Measurements from ENCODE around the gene TRDN.
"Not testable (repeated sequence)": the region's sequence is repeated elsewhere in the genome, so short reads cannot be mapped to it uniquely, and the experiment has no call there.

Gene TRDN

GRCh38 chr6:123480986-123481385, 155.8 kb downstream of the TRDN start:
- DNase-seq (ENCODE audit: low read depth) = no peak
- no peak overlapping the region for H3K4me3 ChIP-seq (replicated peaks; ENCODE audit: low read depth, low read length)
- no peak for TF ChIP-seq CTCF (IDR thresholded peaks at IDR 0.05; ENCODE audit: low read length, missing control alignments)

GRCh38 chr6:123472025-123472702, 164.6 kb downstream of the TRDN start:
- not testable (repeated sequence) for H3K4me3 ChIP-seq (replicated peaks; ENCODE audit: low read depth, low read length); DNase-seq (ENCODE audit: low read depth)

GRCh38 chr6:123467392-123467791, 169.4 kb downstream of the TRDN start:
- no peak for DNase-seq (ENCODE audit: low read depth)
- no peak overlapping the region for H3K4me3 ChIP-seq (replicated peaks; ENCODE audit: low read depth, low read length)
- TF ChIP-seq CTCF (IDR thresholded peaks at IDR 0.05; ENCODE audit: low read length, missing control alignments) = no peak

- TF ChIP-seq CTCF (IDR thresholded peaks at IDR 0.05; ENCODE audit: low read length, missing control alignments) = no peak
- no peak overlapping the region for H3K4me3 ChIP-seq (replicated peaks; ENCODE audit: low read depth, low read length)
- DNase-seq (ENCODE audit: low read depth) = no peak
These were observed 174.6 kb downstream of the TRDN start for GRCh38 chr6:123462152-123462551.

GRCh38 chr6:123458218-123458617, 178.5 kb downstream of the TRDN start:
- TF ChIP-seq CTCF (IDR thresholded peaks at IDR 0.05; ENCODE audit: low read length, missing control alignments) = no peak
- no peak overlapping the region for H3K4me3 ChIP-seq (replicated peaks; ENCODE audit: low read depth, low read length)
- no peak for DNase-seq (ENCODE audit: low read depth)

- no peak overlapping the region for H3K4me3 ChIP-seq (replicated peaks; ENCODE audit: low read depth, low read length)
- no peak for DNase-seq (ENCODE audit: low read depth)
- TF ChIP-seq CTCF (IDR thresholded peaks at IDR 0.05; ENCODE audit: low read length, missing control alignments) = no peak
These were observed 179.9 kb downstream of the TRDN start for GRCh38 chr6:123456836-123457235.

- H3K4me3 ChIP-seq (replicated peaks; ENCODE audit: low read depth, low read length) = no peak overlapping the region
- TF ChIP-seq CTCF (IDR thresholded peaks at IDR 0.05; ENCODE audit: low read length, missing control alignments) = no peak
- no peak for DNase-seq (ENCODE audit: low read depth)
These were observed 182.3 kb downstream of the TRDN start for GRCh38 chr6:123454448-123454847.

GRCh38 chr6:123453071-123453470, 183.7 kb downstream of the TRDN start:
- not testable (repeated sequence) for H3K4me3 ChIP-seq (replicated peaks; ENCODE audit: low read depth, low read length); DNase-seq (ENCODE audit: low read depth)

Data from fibroblast of pulmonary artery (primary cell).